ENCODE measurements around the gene FXYD7.
"Not testable (repeated sequence)": the region's sequence is repeated elsewhere in the genome, so short reads cannot be mapped to it uniquely, and the experiment has no call there.

FXYD7 gene

GRCh38 chr19:35194012-35194984 lies 51.2 kb downstream of the FXYD7 start:
- H3K27ac ChIP-seq (ENCODE audit: low read depth, low read length): no peak overlapping the region
- no peak overlapping the region for H3K9ac ChIP-seq (ENCODE audit: low read depth, low read length)
- H3K4me3 ChIP-seq (ENCODE audit: low read length): no peak overlapping the region
- no peaks in the 10 kb centered on the region for H3K9me3 ChIP-seq (ENCODE audit: insufficient read depth, low read depth, low read length)
- H3K27me3 ChIP-seq (ENCODE audit: insufficient read depth, low read length): no peaks in the 10 kb centered on the region
- H3K36me3 ChIP-seq (ENCODE audit: insufficient read depth, low read length): no peaks in the 10 kb centered on the region
- 95% methylated on average over 8 of the region's 9 CpGs for WGBS
- H3K4me1 ChIP-seq (ENCODE audit: insufficient read depth, low read length): 0 out of 2 replicates have a peak, but pooled peaks cover 4% of the 10 kb centered on the region

- Histone ChIP-seq H3K27me3 (ENCODE audit: insufficient read depth, low read length) (no peaks in the 10 kb centered on the region), H3K36me3 (ENCODE audit: insufficient read depth, low read length) (no peaks in the 10 kb centered on the region), H3K9me3 (ENCODE audit: insufficient read depth, low read depth, low read length) (no peaks in the 10 kb centered on the region), H3K4me1 (ENCODE audit: insufficient read depth, low read length) (0 out of 2 replicates have a peak, but pooled peaks cover 6% of the 10 kb centered on the region), H3K4me3 (ENCODE audit: low read length) (no peak overlapping the region), H3K27ac (ENCODE audit: low read depth, low read length) (no peak overlapping the region), H3K9ac (ENCODE audit: low read depth, low read length) (no peak overlapping the region)
- WGBS: 94% methylated on average over 2 of the region's 2 CpGs
Measured at GRCh38 chr19:35195830-35196229, 52.8 kb downstream of the FXYD7 start.

- not testable (repeated sequence) for H3K9me3 ChIP-seq (ENCODE audit: insufficient read depth, low read depth, low read length); H3K9ac ChIP-seq (ENCODE audit: low read depth, low read length); H3K27ac ChIP-seq (ENCODE audit: low read depth, low read length); H3K27me3 ChIP-seq (ENCODE audit: insufficient read depth, low read length); H3K36me3 ChIP-seq (ENCODE audit: insufficient read depth, low read length); H3K4me3 ChIP-seq (ENCODE audit: low read length)
- 74% methylated on average over 6 of the region's 6 CpGs for WGBS
- 0 out of 2 replicates have a peak, but pooled peaks cover 10% of the 10 kb centered on the region for H3K4me1 ChIP-seq (ENCODE audit: insufficient read depth, low read length)
Measured at GRCh38 chr19:35196861-35197260, 53.8 kb downstream of the FXYD7 start.

GRCh38 chr19:35199481-35199880 lies 56.4 kb downstream of the FXYD7 start:
- H3K27ac ChIP-seq (ENCODE audit: low read depth, low read length): no peak overlapping the region
- no peaks in the 10 kb centered on the region for H3K9me3 ChIP-seq (ENCODE audit: insufficient read depth, low read depth, low read length)
- H3K9ac ChIP-seq (ENCODE audit: low read depth, low read length): no peak overlapping the region
- H3K27me3 ChIP-seq (ENCODE audit: insufficient read depth, low read length): no peaks in the 10 kb centered on the region
- no peak overlapping the region for H3K4me3 ChIP-seq (ENCODE audit: low read length)
- peaks cover 30% of the 10 kb centered on the region for H3K4me1 ChIP-seq (ENCODE audit: insufficient read depth, low read length)
- no peaks in the 10 kb centered on the region for H3K36me3 ChIP-seq (ENCODE audit: insufficient read depth, low read length)
- 86% methylated on average over 2 of the region's 2 CpGs for WGBS

- Histone ChIP-seq H3K4me1 (ENCODE audit: insufficient read depth, low read length) (peaks cover 42% of the 10 kb centered on the region), H3K4me3 (ENCODE audit: low read length) (peak overlapping the region; percentile 20; the same call in 1 of the 2 replicates), H3K9me3 (ENCODE audit: insufficient read depth, low read depth, low read length) (0 out of 2 replicates have a peak, but pooled peaks cover 1% of the 10 kb centered on the region), H3K36me3 (ENCODE audit: insufficient read depth, low read length) (no peaks in the 10 kb centered on the region), H3K9ac (ENCODE audit: low read depth, low read length) (peak overlapping the region; percentile 48), H3K27ac (ENCODE audit: low read depth, low read length) (peak overlapping the region; percentile 94), H3K27me3 (ENCODE audit: insufficient read depth, low read length) (no peaks in the 10 kb centered on the region)
- WGBS: 15% methylated on average over 4 of the region's 4 CpGs
Measured at GRCh38 chr19:35202722-35203688, 60.0 kb downstream of the FXYD7 start.
